GM18870 (cell line): ENCODE results near the gene XPA.

Experiments
- ATAC-seq: cut with Tn5 transposase; IDR thresholded peaks from one replicate; pipeline ENCODE4 v1.9.1; 2021; ENCODE audit warnings: moderate library complexity; ENCODE audit not compliant: unreplicated experiment

The XPA gene

GRCh38 chr9:97659771-97660170, 37.4 kb downstream of the XPA start:
- ATAC-seq = no peak

- ATAC-seq = no peak
Measured at GRCh38 chr9:97658707-97659106, 38.4 kb downstream of the XPA start.

GRCh38 chr9:97651646-97652045, 45.5 kb downstream of the XPA start:
- no peak for ATAC-seq

GRCh38 chr9:97647996-97648395, 49.1 kb downstream of the XPA start:
- ATAC-seq = no peak

GRCh38 chr9:97645720-97646119, 51.4 kb downstream of the XPA start:
- ATAC-seq = no peak

- ATAC-seq = no peak
Measured at GRCh38 chr9:97640325-97640724, 56.8 kb downstream of the XPA start.

- ATAC-seq = no peak
Measured at GRCh38 chr9:97638666-97639065, 58.5 kb downstream of the XPA start.

- ATAC-seq = no peak
Measured at GRCh38 chr9:97636903-97637302, 60.2 kb downstream of the XPA start.

- ATAC-seq = no peak
Measured at GRCh38 chr9:97635026-97635425, 62.1 kb downstream of the XPA start.

- peak; percentile 14 for ATAC-seq
Measured at GRCh38 chr9:97633859-97634490, 63.2 kb downstream of the XPA start.

- ATAC-seq = peak; percentile 73
Measured at GRCh38 chr9:97632985-97633858, 63.9 kb downstream of the XPA start, which contains the start of the genes NCBP1 and TSTD2. Gene NCBP1, plus strand, starts transcription at chr9:97633821. Its CDS starts 61 bp downstream, at chr9:97633882. Gene TSTD2, minus strand, starts transcription at chr9:97633368. Its CDS starts 5,806 bp downstream, at chr9:97627562.

GRCh38 chr9:97632248-97632984, 64.7 kb downstream of the XPA start:
- ATAC-seq = peak; percentile 17

- no peak for ATAC-seq
Measured at GRCh38 chr9:97630591-97630990, 66.5 kb downstream of the XPA start.

- ATAC-seq = no peak
Measured at GRCh38 chr9:97629156-97629555, 68.0 kb downstream of the XPA start.

- no peak for ATAC-seq
Measured at GRCh38 chr9:97628668-97629067, 68.5 kb downstream of the XPA start.

- no peak for ATAC-seq
Measured at GRCh38 chr9:97627624-97628023, 69.5 kb downstream of the XPA start.

GRCh38 chr9:97625620-97626019, 71.5 kb downstream of the XPA start:
- no peak for ATAC-seq
